Large intestine (tissue), 3 donors: ENCODE measurements around the gene EGFR. TPM values are rescaled to one million over a fixed set of nuclear protein-coding genes. Genes with fewer than 3 reads are reported as not detected.

Source experiments
- DNase-seq, 2 donors: peaks; one replicate each; pipeline versions ENCODE4 v3.0.0 to v3.0.0-alpha.2; 2013
- H3K27ac ChIP-seq: one replicate; pipeline ENCODE4 v1.5.1; 2013; ENCODE audit warnings: low read length
- H3K27me3 ChIP-seq: 2 replicates; pipeline ENCODE4 v1.6.1; 2013; ENCODE audit warnings: low read length; ENCODE audit not compliant: control insufficient read depth, insufficient read depth
- H3K36me3 ChIP-seq: 2 replicates; pipeline ENCODE4 v1.6.1; 2013; ENCODE audit warnings: low read length; ENCODE audit not compliant: control insufficient read depth, insufficient read depth
- H3K4me1 ChIP-seq: one replicate; pipeline ENCODE4 v1.6.1; 2013; ENCODE audit warnings: low read length; ENCODE audit not compliant: control insufficient read depth, insufficient read depth
- H3K4me3 ChIP-seq: one replicate; pipeline ENCODE4 v1.5.1; 2013; ENCODE audit warnings: low read length
- H3K9me3 ChIP-seq: one replicate; pipeline ENCODE4 v1.6.1; 2013; ENCODE audit warnings: mild to moderate bottlenecking, low read depth, low read length, moderate library complexity; ENCODE audit not compliant: control insufficient read depth
- WGBS: methylation state at CpG from one replicate; pipeline ENCODE4 v1.1.5; 2013; ENCODE audit warnings: low lambda C conversion rate; ENCODE audit not compliant: insufficient coverage; 5-methylcytosine and 5-hydroxymethylcytosine counted together
- polyA plus RNA-seq: library from polyadenylated mRNA; unstranded; fragments of 120-200 nt; gene quantifications from one replicate; pipeline ENCODE4 v1.2.1, GENCODE V29; 2013

EGFR gene
- polyA plus RNA-seq, 1 donor = 22.9 TPM

- WGBS = no CpG with 5 or more reads among the region's 15 CpGs
- no peaks in the 10 kb centered on the region for H3K36me3 ChIP-seq
- H3K4me3 ChIP-seq = no peak overlapping the region
- no peak for DNase-seq
- peaks cover 32% of the 10 kb centered on the region for H3K4me1 ChIP-seq
- no peak overlapping the region for H3K27ac ChIP-seq
- H3K9me3 ChIP-seq = no peaks in the 10 kb centered on the region
- no peaks in the 10 kb centered on the region for H3K27me3 ChIP-seq
These were observed 73.6 kb downstream of the EGFR start for GRCh38 chr7:55092186-55092974.

GRCh38 chr7:55092975-55093373 is 74.2 kb downstream of the EGFR start:
- Histone ChIP-seq H3K27ac (no peak overlapping the region), H3K4me3 (no peak overlapping the region), H3K27me3 (no peaks in the 10 kb centered on the region), H3K36me3 (no peaks in the 10 kb centered on the region), H3K4me1 (peaks cover 32% of the 10 kb centered on the region), H3K9me3 (no peaks in the 10 kb centered on the region)
- no peak for DNase-seq
- WGBS = no CpG with 5 or more reads among the region's 3 CpGs

GRCh38 chr7:55093674-55094073 is 74.9 kb downstream of the EGFR start:
- DNase-seq = no peak
- Histone ChIP-seq H3K9me3 (no peaks in the 10 kb centered on the region), H3K27me3 (no peaks in the 10 kb centered on the region), H3K36me3 (no peaks in the 10 kb centered on the region), H3K27ac (no peak overlapping the region), H3K4me3 (no peak overlapping the region), H3K4me1 (peaks cover 32% of the 10 kb centered on the region)
- WGBS = no CpG with 5 or more reads among the region's 7 CpGs

- Histone ChIP-seq H3K9me3 (no peaks in the 10 kb centered on the region), H3K27me3 (no peaks in the 10 kb centered on the region), H3K4me1 (peaks cover 32% of the 10 kb centered on the region), H3K4me3 (no peak overlapping the region), H3K27ac (no peak overlapping the region), H3K36me3 (no peaks in the 10 kb centered on the region)
- DNase-seq = no peak
- 83% methylated on average over 1 of the region's 5 CpGs for WGBS
These were observed 75.4 kb downstream of the EGFR start for GRCh38 chr7:55094092-55094690.

GRCh38 chr7:55095672-55096071 is 76.9 kb downstream of the EGFR start:
- no peaks in the 10 kb centered on the region for H3K36me3 ChIP-seq
- no peaks in the 10 kb centered on the region for H3K27me3 ChIP-seq
- no peak overlapping the region for H3K27ac ChIP-seq
- H3K4me1 ChIP-seq = peaks cover 30% of the 10 kb centered on the region
- no peaks in the 10 kb centered on the region for H3K9me3 ChIP-seq
- no peak for DNase-seq
- no peak overlapping the region for H3K4me3 ChIP-seq
- WGBS = no CpG with 5 or more reads among the region's 4 CpGs

- Histone ChIP-seq H3K27ac (no peak overlapping the region), H3K4me3 (no peak overlapping the region), H3K36me3 (no peaks in the 10 kb centered on the region), H3K9me3 (no peaks in the 10 kb centered on the region), H3K27me3 (no peaks in the 10 kb centered on the region), H3K4me1 (peaks cover 25% of the 10 kb centered on the region)
- WGBS = no CpG with 5 or more reads among the region's 11 CpGs
- DNase-seq = peak in 1 of 2 donors; percentile 60
These were observed 77.5 kb downstream of the EGFR start for GRCh38 chr7:55096323-55096722.

GRCh38 chr7:55097100-55097499 is 78.3 kb downstream of the EGFR start:
- no CpG with 5 or more reads among the region's 4 CpGs for WGBS
- no peak overlapping the region for H3K4me3 ChIP-seq
- H3K27me3 ChIP-seq = no peaks in the 10 kb centered on the region
- peaks cover 1% of the 10 kb centered on the region for H3K36me3 ChIP-seq
- no peak overlapping the region for H3K27ac ChIP-seq
- no peaks in the 10 kb centered on the region for H3K9me3 ChIP-seq
- no peak for DNase-seq
- H3K4me1 ChIP-seq = peaks cover 18% of the 10 kb centered on the region

- peaks cover 12% of the 10 kb centered on the region for H3K4me1 ChIP-seq
- no peak overlapping the region for H3K27ac ChIP-seq
- no peaks in the 10 kb centered on the region for H3K27me3 ChIP-seq
- peaks cover 3% of the 10 kb centered on the region for H3K36me3 ChIP-seq
- no peaks in the 10 kb centered on the region for H3K9me3 ChIP-seq
- no CpG with 5 or more reads among the region's 9 CpGs for WGBS
- no peak overlapping the region for H3K4me3 ChIP-seq
- no peak for DNase-seq
These were observed 80.4 kb downstream of the EGFR start for GRCh38 chr7:55099066-55099820.

GRCh38 chr7:55099821-55100543 is 81.2 kb downstream of the EGFR start:
- WGBS = no CpG with 5 or more reads among the region's 8 CpGs
- Histone ChIP-seq H3K27me3 (no peaks in the 10 kb centered on the region), H3K4me3 (no peak overlapping the region), H3K27ac (peak overlapping the region; percentile 27), H3K4me1 (peaks cover 12% of the 10 kb centered on the region), H3K9me3 (no peaks in the 10 kb centered on the region), H3K36me3 (peaks cover 3% of the 10 kb centered on the region)
- DNase-seq = peak in 1 of 2 donors; percentile 43
